Dermis blood vessel endothelial cell (primary cell): ENCODE data around the gene NMB. TPM values are rescaled to one million over a fixed set of nuclear protein-coding genes. Genes with fewer than 3 reads are reported as not detected.
"Not testable (repeated sequence)": the region's sequence is repeated elsewhere in the genome, so short reads cannot be mapped to it uniquely, and the experiment has no call there.

Source experiments
- DNase-seq: peaks from one replicate; pipeline ENCODE4 v3.0.0; 2010
- total RNA-seq: library from RNA; depleted of rRNA; stranded (reverse); fragments of >200 nt; gene quantifications from 2 replicates; pipeline ENCODE4 v1.2.3, GENCODE V29; 2014

Gene NMB, protein sequence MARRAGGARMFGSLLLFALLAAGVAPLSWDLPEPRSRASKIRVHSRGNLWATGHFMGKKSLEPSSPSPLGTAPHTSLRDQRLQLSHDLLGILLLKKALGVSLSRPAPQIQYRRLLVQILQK
- 4.4 and 4.6 TPM in 2 replicates for total RNA-seq

DNA sequence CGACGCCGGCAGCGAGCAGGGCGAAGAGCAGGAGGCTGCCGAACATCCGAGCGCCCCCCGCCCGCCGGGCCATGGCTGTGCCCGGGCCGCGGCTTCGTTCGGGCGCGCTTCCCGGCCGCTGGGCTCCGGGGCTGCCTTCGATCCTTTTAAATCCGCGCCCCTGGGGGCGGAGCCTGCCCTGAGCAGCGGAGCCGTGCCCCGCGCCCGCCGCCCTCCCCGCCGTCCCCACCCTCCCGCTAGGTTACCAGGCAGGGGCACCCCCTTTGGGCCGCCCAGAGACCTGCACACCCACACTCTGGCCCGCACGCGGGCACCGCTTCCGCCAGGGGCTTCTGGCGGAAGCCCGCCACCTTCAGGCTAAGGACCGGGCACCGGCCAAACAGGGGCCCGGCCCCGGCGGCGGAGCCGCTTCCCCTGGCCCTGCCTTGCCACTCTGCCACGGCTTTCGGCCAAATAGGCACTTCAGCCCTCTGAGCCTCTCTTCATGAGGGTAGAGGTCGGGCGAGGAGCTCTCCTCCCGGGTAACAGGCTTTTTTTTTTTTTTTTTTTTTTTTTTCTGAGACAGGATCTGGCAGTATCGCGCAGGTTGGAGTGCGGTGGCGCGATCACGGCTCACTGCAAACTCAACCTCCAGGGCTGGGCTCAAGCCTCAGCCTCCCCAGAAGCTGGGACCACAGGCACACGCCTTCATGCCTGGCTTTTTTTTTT is at the start of gene NMB:
TSS of gene NMB (minus strand) at position 120 of the 708 bp plus-strand sequence. CDS start at position 73, 47 bp downstream.
- DNase-seq = peak; percentile 79

DNA sequence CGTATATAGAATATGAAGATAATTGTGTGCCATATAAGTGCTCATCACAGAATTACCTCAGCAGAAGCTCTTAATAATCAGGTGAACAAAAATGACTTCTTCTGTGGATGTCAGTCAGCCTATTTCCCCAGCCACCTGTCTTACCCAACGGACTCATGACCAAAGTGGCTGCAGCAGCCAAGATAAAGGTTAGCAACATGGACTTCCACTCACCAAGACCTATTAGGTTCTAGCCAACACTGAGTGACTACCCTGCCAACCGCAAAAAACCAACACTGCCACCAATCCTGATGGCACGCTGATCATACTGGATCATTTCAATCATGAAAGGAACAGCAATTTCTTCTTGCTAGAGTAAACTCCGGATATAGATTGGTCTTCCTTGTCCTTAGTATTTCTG is 45.8 kb upstream of the NMB start:
- DNase-seq = no peak

DNA sequence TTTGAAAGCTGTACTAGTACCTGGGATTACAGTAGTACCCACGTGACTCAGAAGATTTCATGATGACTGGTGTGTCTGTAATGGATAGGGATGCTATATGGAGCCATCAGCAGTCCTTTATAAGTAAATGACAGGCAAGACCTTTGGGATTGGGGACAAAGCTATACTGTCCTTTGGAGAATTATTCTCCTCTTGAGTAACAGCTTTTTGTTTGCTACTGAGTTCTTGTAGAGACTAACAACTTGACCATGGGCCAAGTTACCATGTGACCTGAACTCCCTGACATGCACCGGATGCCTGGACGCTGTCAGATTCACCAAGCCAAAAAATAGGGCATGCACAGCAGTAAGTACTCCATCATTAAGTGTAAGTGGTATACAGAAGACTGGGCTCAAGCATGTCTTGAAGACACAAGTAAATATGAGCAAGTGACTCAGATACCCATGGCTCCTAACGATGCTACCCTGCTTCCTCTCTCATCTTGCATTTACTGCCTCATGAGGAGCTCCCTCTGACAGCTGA is 45.0 kb upstream of the NMB start:
- peak; percentile 78 for DNase-seq

DNA sequence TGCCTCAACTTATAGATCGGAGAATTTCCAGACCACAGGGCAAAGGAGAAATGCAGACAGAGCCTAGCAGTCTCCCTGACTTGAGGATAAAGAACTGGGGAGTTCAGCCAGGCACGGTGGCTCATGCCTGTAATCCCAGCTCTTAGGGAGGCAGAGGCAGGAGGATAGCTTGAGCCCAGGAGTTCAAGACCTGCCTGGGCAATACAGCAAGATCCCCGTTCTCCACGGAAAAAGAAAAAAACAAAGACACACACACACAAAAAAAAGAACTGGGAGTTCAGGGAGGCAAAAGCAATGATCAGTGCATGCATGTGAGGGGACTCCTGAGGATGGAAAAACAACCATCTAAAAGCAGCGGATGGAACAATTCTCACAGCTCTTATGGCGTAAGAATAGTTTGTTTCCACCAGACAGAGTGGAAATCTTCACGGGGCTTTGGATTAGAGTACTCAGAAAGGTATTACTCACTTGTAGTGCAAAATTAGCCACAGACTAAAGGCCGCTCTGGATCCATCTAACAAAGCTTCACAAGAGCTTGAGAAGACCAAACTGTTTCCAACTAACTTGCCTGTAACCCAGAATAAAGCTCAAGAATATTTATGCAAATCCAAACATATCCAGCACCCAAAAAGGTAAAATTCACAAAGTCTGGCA is 41.7 kb upstream of the NMB start:
- no peak for DNase-seq

DNA sequence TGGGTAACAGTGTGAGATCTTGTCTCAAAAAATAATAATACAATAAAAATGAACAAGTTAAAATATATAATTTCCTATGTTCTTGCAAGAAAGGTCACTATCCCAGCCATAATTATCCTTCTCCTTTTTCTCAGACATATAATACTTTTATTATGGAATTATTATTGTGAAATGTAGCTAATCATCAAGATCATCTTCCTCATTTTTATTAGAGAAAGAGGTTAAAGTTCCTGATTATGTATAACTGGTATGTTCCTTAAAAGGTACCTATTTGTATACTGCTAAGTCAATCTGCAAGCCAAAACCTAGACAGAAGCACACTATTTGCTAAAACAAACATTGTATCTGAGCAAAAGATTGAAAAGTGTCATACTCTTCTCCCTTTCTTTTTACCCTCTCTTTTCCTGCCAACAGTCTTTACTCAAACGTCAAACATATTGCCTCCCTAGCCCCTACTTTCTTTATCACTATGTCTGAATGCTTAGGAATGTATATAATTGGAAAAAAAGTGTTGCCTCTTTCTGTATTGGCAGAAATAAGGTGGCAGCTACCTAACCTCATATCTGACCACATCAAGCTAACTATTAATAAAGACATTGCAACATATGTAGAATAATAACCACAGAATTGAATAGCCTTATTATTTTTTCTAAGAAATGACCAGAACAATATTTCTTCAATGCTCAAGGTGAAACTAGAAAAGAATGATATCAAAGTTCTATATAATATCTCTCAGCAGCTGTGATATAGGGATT is 39.4 kb upstream of the NMB start:
- DNase-seq = no peak

DNA sequence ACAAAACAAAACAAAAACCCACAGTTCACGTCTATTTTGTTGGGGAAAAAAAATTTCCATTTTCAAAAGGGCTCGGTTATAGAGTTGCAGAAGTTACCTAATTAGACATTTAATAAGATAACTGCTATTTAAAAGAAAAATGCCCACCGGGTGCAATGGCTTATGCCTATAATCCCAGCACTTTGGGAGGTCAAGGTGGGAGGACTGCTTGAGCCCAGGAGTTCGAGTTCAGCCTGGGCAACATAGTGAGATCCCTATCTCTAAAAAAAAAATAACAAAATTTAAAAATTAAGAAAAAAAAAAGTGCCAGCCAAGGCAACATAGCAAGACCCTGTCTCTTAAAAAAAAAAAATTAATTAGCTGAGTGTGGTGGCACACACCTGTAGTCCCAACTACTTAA is 38.8 kb upstream of the NMB start:
- no peak for DNase-seq

DNA sequence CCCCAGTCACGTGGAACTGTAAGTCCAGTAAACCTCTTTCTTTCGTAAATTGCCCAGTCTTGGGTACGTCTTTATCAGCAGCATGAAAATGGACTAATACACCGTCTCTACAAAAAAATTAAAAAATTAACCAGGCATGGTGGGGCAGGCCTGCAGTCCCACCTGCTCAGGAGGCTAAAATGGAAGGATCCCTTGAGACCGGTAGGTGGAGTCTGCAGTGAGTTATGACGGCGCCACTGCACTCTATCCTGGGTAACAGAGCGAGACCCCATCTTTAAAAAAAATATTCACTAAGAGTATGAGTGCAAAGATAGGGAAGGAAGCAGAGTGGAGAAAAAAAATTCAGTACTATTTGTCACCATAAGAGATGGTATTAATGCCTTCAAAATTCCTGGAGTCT is 32.3 kb upstream of the NMB start:
- no peak for DNase-seq

DNA sequence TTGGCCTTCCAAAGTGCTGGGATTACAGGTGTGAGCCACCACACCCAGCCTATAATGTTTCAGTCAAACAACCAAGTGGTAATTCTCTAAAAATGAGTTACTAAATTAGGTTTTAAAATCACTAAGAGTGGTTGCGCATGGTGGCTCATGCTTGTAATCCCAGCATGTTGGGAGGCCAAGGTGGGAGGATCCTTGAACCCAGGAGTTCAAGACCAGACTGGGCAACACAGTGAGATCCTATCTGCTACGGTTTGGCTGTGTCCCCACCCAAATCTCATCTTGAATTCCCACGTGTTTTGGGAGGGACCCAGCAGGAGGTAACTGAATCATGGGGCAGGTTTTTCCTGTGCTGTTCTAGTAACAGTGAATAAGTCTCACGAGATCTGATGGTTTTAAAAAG is 31.9 kb upstream of the NMB start:
- no peak for DNase-seq

DNA sequence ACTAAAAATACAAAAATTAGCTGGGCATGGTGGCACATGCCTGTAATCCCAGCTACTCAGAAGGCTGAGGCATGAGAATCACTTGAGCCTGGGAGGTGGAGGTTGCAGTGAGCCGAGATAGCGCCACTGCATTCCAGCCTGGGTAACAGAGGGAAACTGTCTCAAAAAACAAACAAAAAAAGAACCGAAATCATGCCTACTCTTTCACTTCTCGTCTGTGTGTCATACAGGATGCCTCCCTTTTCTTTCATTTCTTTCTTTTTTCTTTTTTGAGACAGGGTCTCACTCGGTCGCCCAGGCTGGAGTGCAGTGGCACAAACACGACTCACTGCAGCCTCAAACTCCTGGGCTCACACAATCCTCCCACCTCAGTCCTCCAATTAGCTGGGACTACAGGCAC is 28.4 kb upstream of the NMB start:
- not testable (repeated sequence) for DNase-seq

DNA sequence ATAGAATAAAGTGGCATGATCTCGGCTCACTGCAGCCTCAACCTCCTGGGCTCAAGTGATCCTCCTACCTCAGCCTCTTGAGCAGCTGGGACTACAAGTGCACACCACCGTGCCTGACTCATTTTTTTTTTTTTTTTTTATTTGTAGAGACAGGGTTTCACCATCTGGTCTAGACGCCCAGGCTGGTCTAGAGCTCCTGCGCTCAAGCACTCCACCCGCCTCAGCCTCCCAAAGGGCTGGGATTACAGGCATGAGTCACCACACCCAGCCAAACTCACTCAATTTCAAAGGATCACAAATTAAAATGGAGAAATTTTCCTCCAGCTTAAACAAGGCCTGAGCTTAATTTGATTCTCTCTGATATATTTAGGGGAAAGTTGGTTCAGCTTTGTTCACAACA is 27.3 kb upstream of the NMB start:
- DNase-seq = no peak

DNA sequence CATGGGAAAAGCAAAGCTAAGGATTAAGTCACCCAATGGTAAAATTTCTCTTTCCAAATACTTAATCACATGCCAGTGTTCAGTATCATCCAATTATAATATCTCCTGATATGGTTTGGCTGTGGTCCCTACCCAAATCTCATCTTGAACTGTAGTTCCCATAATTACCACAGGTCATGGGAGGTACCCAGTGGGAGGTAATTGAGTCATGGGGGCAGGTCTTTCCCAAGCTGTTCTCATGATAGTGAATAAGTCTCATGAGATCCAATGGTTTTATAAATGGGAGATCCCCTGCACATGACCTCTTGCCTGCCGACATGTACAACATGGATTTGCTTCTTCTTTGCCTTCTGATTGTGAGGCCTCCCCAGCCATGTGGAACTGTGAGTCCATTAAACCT is 26.1 kb upstream of the NMB start:
- DNase-seq = no peak

DNA sequence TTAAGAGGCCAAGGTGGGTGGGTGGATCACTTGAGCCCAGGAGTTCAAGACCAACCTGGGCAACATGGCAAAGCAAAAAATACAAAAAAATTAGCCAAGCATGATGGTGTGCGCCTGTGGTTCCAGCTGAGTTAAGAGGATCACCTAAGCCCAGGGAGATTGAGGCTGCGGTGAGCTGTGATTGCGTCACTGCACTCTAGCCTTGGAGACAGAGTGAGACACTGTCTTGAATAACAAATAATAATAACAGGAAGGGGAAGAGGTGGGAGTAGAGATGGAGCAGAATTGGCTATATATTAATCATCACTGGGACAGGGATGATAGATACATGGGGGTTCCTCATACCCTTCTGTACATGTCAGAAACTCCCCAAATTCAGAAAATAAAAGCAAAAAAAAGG is 23.8 kb upstream of the NMB start:
- peak; percentile 67 for DNase-seq

DNA sequence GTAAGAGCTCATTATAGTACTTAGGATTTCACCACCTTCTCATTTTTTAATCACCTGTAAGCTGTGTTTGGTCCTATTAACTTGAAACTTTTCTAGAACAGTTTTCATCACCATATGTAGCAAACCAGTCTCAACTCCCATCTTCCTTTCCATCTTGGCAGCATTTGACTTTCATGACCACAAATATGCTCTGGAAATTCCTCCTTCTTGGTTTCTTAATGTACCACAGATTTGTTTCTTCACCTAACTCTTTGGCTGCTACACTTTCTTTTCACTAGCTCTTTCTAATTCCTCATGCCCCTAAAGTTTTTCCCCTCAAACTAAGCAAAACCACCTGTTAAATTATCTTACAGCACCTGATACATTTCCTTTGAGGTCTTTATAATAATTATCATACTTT is 13.2 kb upstream of the NMB start:
- DNase-seq = no peak

DNA sequence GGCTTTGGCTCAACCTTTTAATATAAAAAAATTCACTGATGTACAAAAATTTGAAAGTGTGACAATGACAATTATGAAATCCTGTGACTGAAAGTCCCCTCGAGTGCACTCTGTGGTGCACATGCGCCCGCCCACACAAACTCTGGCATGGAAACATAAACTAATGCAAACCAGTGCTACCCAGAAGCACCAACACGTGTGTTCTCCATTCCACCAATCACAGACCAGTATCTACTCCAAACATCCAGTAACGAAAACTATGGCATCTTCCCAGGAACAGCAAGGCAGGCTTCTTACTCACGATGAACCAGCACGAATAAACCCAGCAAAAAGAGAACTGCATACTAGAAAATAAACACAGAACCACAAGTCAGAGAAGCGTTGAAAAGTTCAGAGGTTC is 11.7 kb upstream of the NMB start:
- no peak for DNase-seq

DNA sequence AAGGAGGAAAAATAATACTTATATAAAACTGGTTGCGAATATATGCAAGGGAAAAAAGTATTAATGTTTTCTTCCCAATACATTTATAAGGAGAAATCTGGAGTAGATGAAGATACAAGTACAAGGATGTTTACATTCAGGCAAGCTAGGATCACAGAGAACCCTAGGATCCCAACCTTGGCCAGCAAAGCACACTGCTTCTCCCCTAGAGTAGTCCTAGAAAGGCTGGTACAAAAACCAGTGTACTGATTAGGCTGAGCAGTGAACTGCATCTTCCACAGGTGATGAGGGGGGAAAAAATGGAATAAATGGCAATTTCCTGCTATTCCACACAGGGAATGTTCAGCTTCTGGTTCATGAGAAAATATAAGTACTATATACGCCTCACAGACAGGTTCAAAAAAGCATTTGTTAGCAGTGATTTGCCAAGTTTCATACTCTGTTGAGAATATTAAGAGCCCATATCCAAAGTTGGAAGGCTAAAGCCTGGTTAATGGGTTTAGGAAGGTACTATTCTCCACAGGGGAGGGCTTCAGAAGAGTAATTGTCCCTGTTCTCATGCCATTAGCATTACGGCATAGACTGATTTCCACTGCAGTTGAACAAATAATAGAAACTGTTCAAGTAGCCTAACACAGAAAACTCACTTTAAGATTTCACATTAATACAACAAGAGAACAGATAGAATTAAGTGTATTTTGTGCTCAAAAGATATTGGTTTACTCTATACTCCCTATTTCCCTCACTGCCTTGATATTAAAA is 10.4 kb upstream of the NMB start:
- no peak for DNase-seq

DNA sequence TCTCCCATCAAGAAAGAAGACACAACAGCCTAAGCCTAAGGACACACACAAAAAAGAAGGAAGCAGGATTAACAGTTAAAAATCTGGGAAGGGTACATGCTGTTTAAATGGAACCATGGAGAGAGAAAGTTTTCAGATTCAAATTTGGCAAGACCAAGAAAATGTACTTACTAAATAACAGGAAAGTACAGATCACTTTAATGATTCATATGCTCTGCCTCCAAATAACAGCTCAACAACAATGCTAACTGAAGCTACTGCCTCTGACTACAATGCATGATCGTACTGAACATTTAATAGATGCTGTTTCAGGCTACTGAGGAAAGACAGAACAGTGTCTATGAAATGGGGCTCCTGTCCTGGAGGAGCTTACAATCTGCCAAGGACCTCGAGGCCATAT is 8.4 kb upstream of the NMB start:
- peak; percentile 60 for DNase-seq

DNA sequence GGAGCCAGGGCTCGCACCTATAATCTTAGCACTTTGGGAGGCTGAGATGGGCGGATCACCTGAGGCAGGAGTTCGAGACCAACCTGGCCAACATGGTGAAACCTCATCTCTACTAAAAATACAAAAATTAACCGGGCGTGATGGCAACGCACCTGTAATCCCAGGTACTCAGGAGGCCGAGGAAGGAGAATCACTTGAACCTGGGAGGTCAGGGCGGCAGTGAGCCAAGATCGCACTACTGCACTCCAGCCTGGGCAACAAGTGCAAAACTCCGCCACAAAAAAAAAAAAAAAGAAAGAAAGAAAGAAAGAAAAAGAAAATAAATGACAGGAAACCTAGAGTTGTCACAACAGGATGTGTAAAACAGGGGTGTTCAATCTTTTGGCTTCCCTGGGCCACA is 3.0 kb upstream of the NMB start:
- DNase-seq = no peak

DNA sequence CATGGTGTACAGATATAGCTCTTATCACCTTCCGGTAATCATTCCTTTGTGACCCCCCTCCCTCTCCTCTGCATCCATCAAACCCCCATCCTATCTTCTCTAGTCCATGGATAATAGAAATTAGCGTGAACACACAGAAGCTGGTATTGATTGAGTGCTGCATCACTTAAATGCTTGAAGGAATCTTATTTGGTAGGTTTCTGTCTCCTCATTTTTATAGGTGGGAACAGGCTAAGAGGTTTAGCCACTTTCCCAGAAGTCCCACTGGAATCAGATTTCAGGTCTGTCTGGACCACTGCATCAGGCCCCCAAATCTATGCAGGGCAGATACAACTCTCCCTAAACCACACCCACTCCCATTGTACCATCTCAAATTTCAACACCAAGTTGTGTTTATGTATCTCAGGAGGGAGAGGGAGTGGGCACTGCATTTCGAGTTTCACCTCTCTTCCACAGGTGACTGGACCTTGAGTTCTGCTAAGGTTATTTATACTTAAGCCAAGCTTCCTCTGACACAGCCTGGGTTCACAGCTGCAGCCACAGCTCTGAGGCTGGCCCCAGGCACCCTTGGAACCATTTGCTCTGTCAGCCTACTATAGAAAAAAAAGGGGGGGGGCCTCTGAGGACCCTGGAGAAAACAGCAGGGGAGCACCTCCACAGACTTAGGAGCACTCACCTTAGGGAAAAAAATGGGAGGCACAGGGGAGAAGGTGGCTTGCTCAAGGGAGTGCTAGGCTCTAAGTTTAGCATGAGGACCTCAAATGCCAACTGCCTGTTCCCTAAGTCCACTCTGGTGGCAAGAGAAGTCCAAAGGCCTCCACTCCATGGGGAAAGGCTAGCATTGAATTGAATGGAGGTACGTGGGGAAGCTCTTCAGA is 2.1 kb upstream of the NMB start:
- no peak for DNase-seq

DNA sequence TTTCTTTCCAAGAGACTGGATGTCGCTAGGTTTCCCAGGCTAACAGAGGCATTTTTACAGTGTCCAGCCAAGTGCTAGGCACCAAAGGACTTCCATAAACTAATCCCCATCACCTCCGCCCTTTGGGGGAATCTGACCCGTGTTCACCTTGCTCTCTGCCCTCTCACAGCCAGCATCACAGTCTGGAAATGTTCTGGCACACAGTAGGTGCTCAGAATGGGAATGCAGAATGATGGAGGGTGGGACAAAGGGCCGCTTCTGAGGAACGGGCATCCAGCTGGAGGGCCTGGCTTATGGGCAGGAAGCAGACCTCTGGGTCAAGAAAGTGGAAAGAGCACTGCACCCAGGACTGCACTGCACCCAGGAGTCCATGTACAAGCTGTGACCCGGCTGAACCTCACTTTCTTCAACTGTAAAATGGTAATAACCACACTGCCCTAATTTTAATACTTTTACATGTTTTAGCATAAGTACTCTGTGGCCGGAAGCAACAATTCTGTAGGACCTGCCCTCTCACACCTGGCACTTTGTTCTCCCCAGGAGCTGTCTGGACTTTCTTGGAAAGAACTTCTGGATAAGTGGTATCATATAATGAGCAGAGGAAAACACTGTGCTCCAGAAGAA is 901 bp upstream of the NMB start:
- no peak for DNase-seq

DNA sequence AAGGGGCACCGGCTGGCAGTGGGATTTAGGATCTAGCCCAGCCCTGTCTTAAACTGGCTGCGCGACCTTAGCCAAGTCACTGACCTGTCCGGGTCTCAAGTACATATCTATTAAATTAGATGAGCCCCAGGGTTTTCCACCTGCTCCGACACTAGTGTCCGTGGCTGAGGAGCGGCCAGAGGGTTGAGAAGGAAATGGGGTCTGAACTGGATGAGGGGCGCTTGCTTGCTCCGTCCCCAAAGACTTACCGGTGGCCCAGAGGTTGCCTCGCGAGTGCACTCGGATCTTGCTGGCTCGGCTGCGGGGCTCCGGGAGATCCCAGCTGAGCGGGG is 285 bp downstream of the NMB start:
- DNase-seq = no peak

DNA sequence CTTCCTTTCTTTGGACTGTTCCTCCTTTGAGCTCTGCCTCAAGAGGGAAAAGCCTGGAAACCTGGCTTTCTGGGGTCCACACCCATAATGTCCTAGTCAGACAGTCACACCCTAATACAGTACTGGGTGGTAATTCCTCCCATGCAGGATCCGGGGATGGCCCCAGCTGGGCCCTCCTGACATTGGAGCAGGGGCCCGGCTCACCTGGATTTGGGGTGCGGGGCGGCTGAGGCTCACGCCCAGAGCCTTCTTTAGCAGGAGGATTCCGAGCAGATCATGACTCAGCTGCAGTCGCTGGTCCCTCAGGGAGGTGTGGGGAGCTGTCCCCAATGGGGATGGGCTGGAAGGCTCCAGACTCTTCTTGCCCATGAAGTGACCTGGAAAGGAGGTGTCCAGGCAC is 1.0 kb downstream of the NMB start:
- no peak for DNase-seq
